WI38 (cell line): ENCODE data around the gene LRRC36.

Experiments used
- H3K4me3 ChIP-seq: 2 replicates; pipeline ENCODE4 v1.5.1; 2011; ENCODE audit warnings: low read depth, mild to moderate bottlenecking, control low read depth, low read length
- TF ChIP-seq, protein P1 (sequence below): IDR thresholded peaks from 2 replicates; pipeline ENCODE4 v1.5.1; 2012; ENCODE audit warnings: low read depth, mild to moderate bottlenecking, control low read depth, low read length

LRRC36 gene

DNA sequence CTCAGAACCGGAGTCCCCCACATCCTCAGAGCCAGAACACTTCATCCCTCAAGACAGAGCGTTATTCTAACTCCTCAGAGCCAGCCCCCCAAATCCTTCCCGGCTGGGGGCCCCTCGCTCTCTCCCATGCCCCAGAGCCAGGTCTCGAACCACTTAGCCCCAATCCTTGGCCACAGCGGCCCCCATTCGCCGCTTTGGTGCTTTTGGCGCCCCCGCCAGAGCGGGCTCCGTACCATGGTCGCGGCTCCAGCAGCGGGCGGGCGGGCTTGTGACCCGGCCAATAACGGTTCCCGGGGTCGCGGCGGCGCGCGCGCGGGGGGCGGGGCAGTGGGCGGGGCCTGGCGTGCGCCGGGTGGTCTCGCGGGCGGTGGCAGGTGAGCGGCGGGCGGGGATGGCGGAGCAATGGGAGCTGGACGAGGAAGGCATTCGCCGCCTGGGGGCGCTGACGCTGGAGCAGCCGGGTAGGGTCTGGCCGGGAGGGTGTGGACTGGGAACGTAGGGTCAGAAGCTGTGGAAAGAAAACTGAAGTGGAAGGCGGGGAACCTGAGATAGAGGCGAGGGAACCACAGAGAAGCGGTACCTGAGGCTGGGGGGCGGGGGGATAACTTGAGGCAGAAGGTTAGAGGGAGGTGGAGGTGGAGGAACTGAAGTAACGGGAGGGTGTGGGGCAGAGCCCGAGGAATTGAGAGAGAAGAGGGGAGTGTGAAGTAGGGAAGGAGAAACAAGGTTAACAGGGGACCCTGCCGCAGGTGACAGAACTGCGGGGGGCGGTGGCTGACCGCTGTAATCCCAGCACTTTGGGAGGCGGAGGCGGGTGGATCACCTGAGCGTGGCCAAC, at the start of gene LRRC36, which contains the start of gene KCTD19:
LRRC36 (plus strand) TSS at position 344 of the 838 bp plus-strand sequence; CDS start at position 392, 48 bp downstream.
KCTD19 (minus strand) TSS at position 270 of the 838 bp plus-strand sequence; CDS start at position 236, 34 bp downstream.
- H3K4me3 ChIP-seq = peak within 1 kb of the TSS; percentile 53

GRCh38 chr16:67277294-67277998, 49.2 kb upstream of the LRRC36 start:
- H3K4me3 ChIP-seq = peak overlapping the region; percentile 21; the same call in 1 of the 2 replicates
- TF ChIP-seq, protein P1, sequence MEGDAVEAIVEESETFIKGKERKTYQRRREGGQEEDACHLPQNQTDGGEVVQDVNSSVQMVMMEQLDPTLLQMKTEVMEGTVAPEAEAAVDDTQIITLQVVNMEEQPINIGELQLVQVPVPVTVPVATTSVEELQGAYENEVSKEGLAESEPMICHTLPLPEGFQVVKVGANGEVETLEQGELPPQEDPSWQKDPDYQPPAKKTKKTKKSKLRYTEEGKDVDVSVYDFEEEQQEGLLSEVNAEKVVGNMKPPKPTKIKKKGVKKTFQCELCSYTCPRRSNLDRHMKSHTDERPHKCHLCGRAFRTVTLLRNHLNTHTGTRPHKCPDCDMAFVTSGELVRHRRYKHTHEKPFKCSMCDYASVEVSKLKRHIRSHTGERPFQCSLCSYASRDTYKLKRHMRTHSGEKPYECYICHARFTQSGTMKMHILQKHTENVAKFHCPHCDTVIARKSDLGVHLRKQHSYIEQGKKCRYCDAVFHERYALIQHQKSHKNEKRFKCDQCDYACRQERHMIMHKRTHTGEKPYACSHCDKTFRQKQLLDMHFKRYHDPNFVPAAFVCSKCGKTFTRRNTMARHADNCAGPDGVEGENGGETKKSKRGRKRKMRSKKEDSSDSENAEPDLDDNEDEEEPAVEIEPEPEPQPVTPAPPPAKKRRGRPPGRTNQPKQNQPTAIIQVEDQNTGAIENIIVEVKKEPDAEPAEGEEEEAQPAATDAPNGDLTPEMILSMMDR = no peak

More for the DNA sequence above, at the start of gene LRRC36, which contains the start of gene KCTD19:
- TF ChIP-seq, protein P1 = no peak

- H3K4me3 ChIP-seq = peak overlapping the region; percentile 54
- TF ChIP-seq, protein P1 = no peak
Observed at GRCh38 chr16:67277999-67278772, 48.4 kb upstream of the LRRC36 start.

- TF ChIP-seq, protein P1 = no peak
- H3K4me3 ChIP-seq = peak overlapping the region; percentile 54
Observed at GRCh38 chr16:67278773-67279295, 47.8 kb upstream of the LRRC36 start.

GRCh38 chr16:67279296-67280089, 47.1 kb upstream of the LRRC36 start, which contains the start of gene PLEKHG4:
Gene PLEKHG4 (plus strand): TSS chr16:67279532. CDS start chr16:67280045, 513 bp downstream.
- TF ChIP-seq, protein P1 = peak; percentile 26; the same call in 1 of the 2 replicates
- peak within 1 kb of the TSS; percentile 54 for H3K4me3 ChIP-seq
